Fibroblast of lung (primary cell): Measurements from ENCODE around the gene STRBP.

Experiments
- CTCF ChIP-seq, 2 donors: IDR thresholded peaks in 1 of 2; conservative IDR thresholded peaks in 1 of 2; 1 replicate in 1 of 2; 2 replicates in 1 of 2; pipeline ENCODE4 v1.5.1; 2011 to 2012; ENCODE audit warnings: low read length in 2 of 2, control low read depth in 1 of 2, inconsistent platforms in 1 of 2, low read depth in 1 of 2, mild to moderate bottlenecking in 1 of 2
- EZH2 ChIP-seq: IDR thresholded peaks from 2 replicates; pipeline ENCODE4 v1.5.1; 2012; ENCODE audit warnings: low read length, control low read depth, mild to moderate bottlenecking; ENCODE audit errors: missing control alignments

DNA sequence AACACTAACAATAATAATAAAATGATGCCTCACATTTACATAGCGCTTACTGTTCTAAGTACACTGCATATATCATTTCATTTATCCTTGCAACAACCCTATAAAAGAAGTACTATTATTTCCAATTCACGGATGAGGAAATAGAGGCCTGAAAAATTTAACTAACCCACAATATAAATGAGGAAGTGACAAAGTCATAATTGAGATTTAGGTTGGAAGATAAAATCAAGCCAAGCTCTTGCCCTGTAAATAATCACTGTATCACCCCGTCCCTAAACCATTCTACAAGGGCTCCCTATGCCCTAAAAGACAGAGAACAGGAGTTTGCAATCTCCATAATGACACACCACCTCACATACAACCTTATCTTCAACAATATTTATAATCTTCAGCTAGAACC is 49.6 kb downstream of the STRBP start:
- TF ChIP-seq CTCF (conservative IDR thresholded peaks at IDR 0.05 in 1 of 2, IDR thresholded peaks at IDR 0.05 in 1 of 2; ENCODE audit: low read depth in 1 of 2, low read length in 2 of 2): no peak
- no peak for TF ChIP-seq EZH2
